Astrocyte of the cerebellum (primary cell): ENCODE results near the gene MED13L.
A peak's percentile ranks its signal among the peaks of the same experiment; 100 is the strongest.
"Not testable (repeated sequence)": the region's sequence is repeated elsewhere in the genome, so short reads cannot be mapped to it uniquely, and the experiment has no call there.

Experiments
- DNase-seq: peaks from one replicate; pipeline ENCODE4 v3.0.0-alpha.2; 2011; ENCODE audit warnings: low read depth
- H3K4me3 ChIP-seq: 2 replicates; pipeline ENCODE4 v1.5.1; 2011; ENCODE audit warnings: mild to moderate bottlenecking, low read depth, low read length, moderate library complexity
- CTCF ChIP-seq: IDR thresholded peaks from 2 replicates; pipeline ENCODE4 v1.5.1; 2012; ENCODE audit warnings: low read length, low read depth, moderate library complexity, mild to moderate bottlenecking; ENCODE audit errors: missing control alignments
- in situ Hi-C: cut with HindIII; loops from 2 replicates; pipeline ENCODE4 v1.10.0; 2017; ENCODE audit warnings: low sequenced_read_pairs

The MED13L gene

GRCh38 chr12:116236148-116236731 is 41.3 kb downstream of the MED13L start:
- in situ Hi-C loops = no loop called here
- peak; percentile 59 for TF ChIP-seq CTCF
- peak; percentile 44 for DNase-seq
- no peak overlapping the region for H3K4me3 ChIP-seq

GRCh38 chr12:116234148-116234547 is 43.3 kb downstream of the MED13L start:
- DNase-seq, H3K4me3 ChIP-seq, in situ Hi-C loops: not testable (repeated sequence)

GRCh38 chr12:116233669-116234068 is 43.8 kb downstream of the MED13L start:
- H3K4me3 ChIP-seq = no peak overlapping the region
- TF ChIP-seq CTCF = no peak
- no peak for DNase-seq
- in situ Hi-C loops = no loop called here

- DNase-seq = no peak
- in situ Hi-C loops = no loop called here
- no peak for TF ChIP-seq CTCF
- H3K4me3 ChIP-seq = no peak overlapping the region
These were observed 49.7 kb downstream of the MED13L start for GRCh38 chr12:116227811-116228210.

GRCh38 chr12:116226026-116226425 is 51.5 kb downstream of the MED13L start:
- in situ Hi-C loops = no loop called here
- no peak for TF ChIP-seq CTCF

GRCh38 chr12:116222358-116222757 is 55.1 kb downstream of the MED13L start:
- no peak overlapping the region for H3K4me3 ChIP-seq
- peak; percentile 94 for DNase-seq
- in situ Hi-C loops = no loop called here
- no peak for TF ChIP-seq CTCF

More at GRCh38 chr12:116226026-116226425, 51.5 kb downstream of the MED13L start:
- no peak for DNase-seq
- H3K4me3 ChIP-seq = no peak overlapping the region

- no peak overlapping the region for H3K4me3 ChIP-seq
- DNase-seq = no peak
- no peak for TF ChIP-seq CTCF
- in situ Hi-C loops = no loop called here
These were observed 56.7 kb downstream of the MED13L start for GRCh38 chr12:116220756-116221155.
